ENCODE data around the gene GULP1. TPM values are rescaled to one million over a fixed set of nuclear protein-coding genes. Genes with fewer than 3 reads are reported as not detected.
"Not testable (repeated sequence)": the region's sequence is repeated elsewhere in the genome, so short reads cannot be mapped to it uniquely, and the experiment has no call there.

GULP1 gene
- total and polyA plus RNA-seq, 9 donors = 15.0 to 32.8 (median 21.8) TPM

- DNase-seq; H3K4me3 ChIP-seq (ENCODE audit: low read length); H3K27ac ChIP-seq (ENCODE audit: low read length); H3K27me3 ChIP-seq (ENCODE audit: control insufficient read depth, insufficient read depth, low read length); H3K4me1 ChIP-seq (ENCODE audit: control insufficient read depth, insufficient read depth, low read length); H3K36me3 ChIP-seq (ENCODE audit: control insufficient read depth, insufficient read depth, low read length); H3K9me3 ChIP-seq (replicated peaks; ENCODE audit: control insufficient read depth, low read depth, low read length): not testable (repeated sequence)
- WGBS (ENCODE audit: insufficient coverage) = 100% methylated on average over 1 of the region's 3 CpGs
These were observed 174.4 kb downstream of the GULP1 start for GRCh38 chr2:188466078-188466477.

- no peak for DNase-seq
- no peak overlapping the region for H3K4me3 ChIP-seq (ENCODE audit: low read length)
- H3K27me3 ChIP-seq (ENCODE audit: control insufficient read depth, insufficient read depth, low read length) = no peaks in the 10 kb centered on the region
- no peaks in the 10 kb centered on the region for H3K36me3 ChIP-seq (ENCODE audit: control insufficient read depth, insufficient read depth, low read length)
- no CpG with 5 or more reads among the region's 1 CpG for WGBS (ENCODE audit: insufficient coverage)
- no peaks in the 10 kb centered on the region for H3K9me3 ChIP-seq (replicated peaks; ENCODE audit: control insufficient read depth, low read depth, low read length)
- H3K27ac ChIP-seq (ENCODE audit: low read length) = no peak overlapping the region
- H3K4me1 ChIP-seq (ENCODE audit: control insufficient read depth, insufficient read depth, low read length) = no peaks in the 10 kb centered on the region
These were observed 175.1 kb downstream of the GULP1 start for GRCh38 chr2:188466761-188467160.

- no peak for DNase-seq
- H3K4me3 ChIP-seq (ENCODE audit: low read length) = no peak overlapping the region
- H3K4me1 ChIP-seq (ENCODE audit: control insufficient read depth, insufficient read depth, low read length) = no peaks in the 10 kb centered on the region
- WGBS (ENCODE audit: insufficient coverage) = no CpG with 5 or more reads among the region's 4 CpGs
- no peaks in the 10 kb centered on the region for H3K9me3 ChIP-seq (replicated peaks; ENCODE audit: control insufficient read depth, low read depth, low read length)
- H3K27me3 ChIP-seq (ENCODE audit: control insufficient read depth, insufficient read depth, low read length) = no peaks in the 10 kb centered on the region
- no peaks in the 10 kb centered on the region for H3K36me3 ChIP-seq (ENCODE audit: control insufficient read depth, insufficient read depth, low read length)
- no peak overlapping the region for H3K27ac ChIP-seq (ENCODE audit: low read length)
These were observed 179.5 kb downstream of the GULP1 start for GRCh38 chr2:188471166-188471565.

GRCh38 chr2:188473306-188473705 lies 181.6 kb downstream of the GULP1 start:
- H3K4me3 ChIP-seq (ENCODE audit: low read length) = no peak overlapping the region
- 100% methylated on average over 2 of the region's 3 CpGs for WGBS (ENCODE audit: insufficient coverage)
- no peak overlapping the region for H3K27ac ChIP-seq (ENCODE audit: low read length)
- H3K4me1 ChIP-seq (ENCODE audit: control insufficient read depth, insufficient read depth, low read length) = no peaks in the 10 kb centered on the region
- no peaks in the 10 kb centered on the region for H3K9me3 ChIP-seq (replicated peaks; ENCODE audit: control insufficient read depth, low read depth, low read length)
- no peaks in the 10 kb centered on the region for H3K36me3 ChIP-seq (ENCODE audit: control insufficient read depth, insufficient read depth, low read length)
- DNase-seq = no peak
- H3K27me3 ChIP-seq (ENCODE audit: control insufficient read depth, insufficient read depth, low read length) = no peaks in the 10 kb centered on the region

- H3K4me3 ChIP-seq (ENCODE audit: low read length) = no peak overlapping the region
- no peaks in the 10 kb centered on the region for H3K27me3 ChIP-seq (ENCODE audit: control insufficient read depth, insufficient read depth, low read length)
- no peak overlapping the region for H3K27ac ChIP-seq (ENCODE audit: low read length)
- H3K4me1 ChIP-seq (ENCODE audit: control insufficient read depth, insufficient read depth, low read length) = no peaks in the 10 kb centered on the region
- no peaks in the 10 kb centered on the region for H3K9me3 ChIP-seq (replicated peaks; ENCODE audit: control insufficient read depth, low read depth, low read length)
- no peaks in the 10 kb centered on the region for H3K36me3 ChIP-seq (ENCODE audit: control insufficient read depth, insufficient read depth, low read length)
- no peak for DNase-seq
- WGBS (ENCODE audit: insufficient coverage) = no CpG with 5 or more reads among the region's 2 CpGs
These were observed 182.6 kb downstream of the GULP1 start for GRCh38 chr2:188474316-188474715.

GRCh38 chr2:188475945-188476344 lies 184.3 kb downstream of the GULP1 start:
- no peak overlapping the region for H3K4me3 ChIP-seq (ENCODE audit: low read length)
- 47% methylated on average over 4 of the region's 4 CpGs for WGBS (ENCODE audit: insufficient coverage)
- H3K36me3 ChIP-seq (ENCODE audit: control insufficient read depth, insufficient read depth, low read length) = no peaks in the 10 kb centered on the region
- no peak overlapping the region for H3K27ac ChIP-seq (ENCODE audit: low read length)
- H3K9me3 ChIP-seq (replicated peaks; ENCODE audit: control insufficient read depth, low read depth, low read length) = no peaks in the 10 kb centered on the region
- no peaks in the 10 kb centered on the region for H3K27me3 ChIP-seq (ENCODE audit: control insufficient read depth, insufficient read depth, low read length)
- no peak for DNase-seq
- no peaks in the 10 kb centered on the region for H3K4me1 ChIP-seq (ENCODE audit: control insufficient read depth, insufficient read depth, low read length)

GRCh38 chr2:188477564-188478103 lies 186.0 kb downstream of the GULP1 start:
- Histone ChIP-seq H3K27me3 (ENCODE audit: control insufficient read depth, insufficient read depth, low read length) (no peaks in the 10 kb centered on the region), H3K4me3 (ENCODE audit: low read length) (no peak overlapping the region), H3K4me1 (ENCODE audit: control insufficient read depth, insufficient read depth, low read length) (no peaks in the 10 kb centered on the region), H3K9me3 (replicated peaks; ENCODE audit: control insufficient read depth, low read depth, low read length) (no peaks in the 10 kb centered on the region), H3K27ac (ENCODE audit: low read length) (no peak overlapping the region), H3K36me3 (ENCODE audit: control insufficient read depth, insufficient read depth, low read length) (no peaks in the 10 kb centered on the region)
- WGBS (ENCODE audit: insufficient coverage) = 70% methylated on average over 3 of the region's 5 CpGs
- no peak for DNase-seq

GRCh38 chr2:188478724-188479123 lies 187.1 kb downstream of the GULP1 start:
- no peak for DNase-seq
- WGBS (ENCODE audit: insufficient coverage) = 44% methylated on average over 1 of the region's 1 CpG
- H3K27me3 ChIP-seq (ENCODE audit: control insufficient read depth, insufficient read depth, low read length) = no peaks in the 10 kb centered on the region

GRCh38 chr2:188481474-188481873 lies 189.8 kb downstream of the GULP1 start:
- DNase-seq = no peak
- H3K27me3 ChIP-seq (ENCODE audit: control insufficient read depth, insufficient read depth, low read length) = no peaks in the 10 kb centered on the region
- no CpG with 5 or more reads among the region's 2 CpGs for WGBS (ENCODE audit: insufficient coverage)
- no peaks in the 10 kb centered on the region for H3K36me3 ChIP-seq (ENCODE audit: control insufficient read depth, insufficient read depth, low read length)
- H3K27ac ChIP-seq (ENCODE audit: low read length) = no peak overlapping the region
- H3K4me1 ChIP-seq (ENCODE audit: control insufficient read depth, insufficient read depth, low read length) = no peaks in the 10 kb centered on the region
- H3K4me3 ChIP-seq (ENCODE audit: low read length) = no peak overlapping the region
- H3K9me3 ChIP-seq (replicated peaks; ENCODE audit: control insufficient read depth, low read depth, low read length) = no peaks in the 10 kb centered on the region

More at GRCh38 chr2:188478724-188479123, 187.1 kb downstream of the GULP1 start:
- no peaks in the 10 kb centered on the region for H3K9me3 ChIP-seq (replicated peaks; ENCODE audit: control insufficient read depth, low read depth, low read length)
- no peak overlapping the region for H3K4me3 ChIP-seq (ENCODE audit: low read length)
- no peaks in the 10 kb centered on the region for H3K4me1 ChIP-seq (ENCODE audit: control insufficient read depth, insufficient read depth, low read length)
- no peak overlapping the region for H3K27ac ChIP-seq (ENCODE audit: low read length)
- no peaks in the 10 kb centered on the region for H3K36me3 ChIP-seq (ENCODE audit: control insufficient read depth, insufficient read depth, low read length)

GRCh38 chr2:188485496-188485895 lies 193.8 kb downstream of the GULP1 start:
- H3K9me3 ChIP-seq (replicated peaks; ENCODE audit: control insufficient read depth, low read depth, low read length) = no peaks in the 10 kb centered on the region
- no peak overlapping the region for H3K4me3 ChIP-seq (ENCODE audit: low read length)
- no peaks in the 10 kb centered on the region for H3K36me3 ChIP-seq (ENCODE audit: control insufficient read depth, insufficient read depth, low read length)
- H3K27ac ChIP-seq (ENCODE audit: low read length) = no peak overlapping the region
- DNase-seq = no peak
- H3K27me3 ChIP-seq (ENCODE audit: control insufficient read depth, insufficient read depth, low read length) = no peaks in the 10 kb centered on the region
- no peaks in the 10 kb centered on the region for H3K4me1 ChIP-seq (ENCODE audit: control insufficient read depth, insufficient read depth, low read length)

GRCh38 chr2:188492751-188493150 lies 201.1 kb downstream of the GULP1 start:
- Histone ChIP-seq H3K9me3 (replicated peaks; ENCODE audit: control insufficient read depth, low read depth, low read length) (no peaks in the 10 kb centered on the region), H3K27me3 (ENCODE audit: control insufficient read depth, insufficient read depth, low read length) (no peaks in the 10 kb centered on the region), H3K27ac (ENCODE audit: low read length) (no peak overlapping the region), H3K36me3 (ENCODE audit: control insufficient read depth, insufficient read depth, low read length) (no peaks in the 10 kb centered on the region), H3K4me3 (ENCODE audit: low read length) (no peak overlapping the region), H3K4me1 (ENCODE audit: control insufficient read depth, insufficient read depth, low read length) (no peaks in the 10 kb centered on the region)
- no CpG with 5 or more reads among the region's 4 CpGs for WGBS (ENCODE audit: insufficient coverage)
- DNase-seq = no peak

Data from muscle of leg (tissue), 11 donors.